Osteoblast (primary cell): ENCODE measurements around the gene CLEC16A. TPM values are rescaled to one million over a fixed set of nuclear protein-coding genes. Genes with fewer than 3 reads are reported as not detected.

ENCODE experiments used
- DNase-seq: peaks from one replicate; pipeline ENCODE4 v3.0.0; 2011; ENCODE audit warnings: low spot score, mixed read lengths; ENCODE audit not compliant: insufficient read length; ENCODE audit errors: missing footprints
- H2AFZ ChIP-seq: 2 replicates; pipeline ENCODE4 v1.6.0; 2011; ENCODE audit warnings: mild to moderate bottlenecking, low read length
- H3K27ac ChIP-seq: 2 replicates; pipeline ENCODE4 v1.5.1; 2011; ENCODE audit warnings: mild to moderate bottlenecking, low read depth, low read length, moderate library complexity
- H3K27me3 ChIP-seq: 2 replicates; pipeline ENCODE4 v1.6.0; 2012; ENCODE audit warnings: mild to moderate bottlenecking, control low read depth, inconsistent platforms, low read length, moderate library complexity; ENCODE audit not compliant: insufficient read depth
- H3K36me3 ChIP-seq: 2 replicates; pipeline ENCODE4 v1.5.1; 2011; ENCODE audit warnings: mild to moderate bottlenecking, low read length, control low read depth, moderate library complexity; ENCODE audit not compliant: insufficient read depth
- H3K4me1 ChIP-seq: 2 replicates; pipeline ENCODE4 v1.5.1; 2011; ENCODE audit warnings: mild to moderate bottlenecking, low read length, control low read depth, moderate library complexity; ENCODE audit not compliant: insufficient read depth
- H3K4me2 ChIP-seq: 2 replicates; pipeline ENCODE4 v1.6.0; 2011; ENCODE audit warnings: mild to moderate bottlenecking, low read length; ENCODE audit not compliant: insufficient read depth
- H3K4me3 ChIP-seq: fragments of 200-600 bp; sonication (generic); 3 replicates; pipeline ENCODE4 v1.5.1; 2012; ENCODE audit warnings: mild to moderate bottlenecking, low read length, inconsistent platforms; ENCODE audit not compliant: insufficient read depth
- H3K79me2 ChIP-seq: 2 replicates; pipeline ENCODE4 v1.6.0; 2012; ENCODE audit warnings: mild to moderate bottlenecking, low read length, control low read depth, inconsistent platforms; ENCODE audit not compliant: insufficient read depth
- H3K9me3 ChIP-seq: 2 replicates; pipeline ENCODE4 v1.5.1; 2011; ENCODE audit warnings: low read depth, low read length, control low read depth
- H4K20me1 ChIP-seq: 2 replicates; pipeline ENCODE4 v1.6.0; 2012; ENCODE audit warnings: mild to moderate bottlenecking, low read length, control low read depth; ENCODE audit not compliant: insufficient read depth
- CTCF ChIP-seq: IDR thresholded peaks from 2 replicates; pipeline ENCODE4 v1.5.1; 2011; ENCODE audit warnings: mild to moderate bottlenecking, low read depth, low read length, moderate library complexity; ENCODE audit errors: extremely low read depth
- total RNA-seq: library from RNA; depleted of rRNA; stranded (reverse); fragments of >200 nt; gene quantifications from 2 replicates; pipeline ENCODE4 v1.2.3, GENCODE V29; 2012

CLEC16A gene
- total RNA-seq, 1 donor: 25.7 TPM

DNA sequence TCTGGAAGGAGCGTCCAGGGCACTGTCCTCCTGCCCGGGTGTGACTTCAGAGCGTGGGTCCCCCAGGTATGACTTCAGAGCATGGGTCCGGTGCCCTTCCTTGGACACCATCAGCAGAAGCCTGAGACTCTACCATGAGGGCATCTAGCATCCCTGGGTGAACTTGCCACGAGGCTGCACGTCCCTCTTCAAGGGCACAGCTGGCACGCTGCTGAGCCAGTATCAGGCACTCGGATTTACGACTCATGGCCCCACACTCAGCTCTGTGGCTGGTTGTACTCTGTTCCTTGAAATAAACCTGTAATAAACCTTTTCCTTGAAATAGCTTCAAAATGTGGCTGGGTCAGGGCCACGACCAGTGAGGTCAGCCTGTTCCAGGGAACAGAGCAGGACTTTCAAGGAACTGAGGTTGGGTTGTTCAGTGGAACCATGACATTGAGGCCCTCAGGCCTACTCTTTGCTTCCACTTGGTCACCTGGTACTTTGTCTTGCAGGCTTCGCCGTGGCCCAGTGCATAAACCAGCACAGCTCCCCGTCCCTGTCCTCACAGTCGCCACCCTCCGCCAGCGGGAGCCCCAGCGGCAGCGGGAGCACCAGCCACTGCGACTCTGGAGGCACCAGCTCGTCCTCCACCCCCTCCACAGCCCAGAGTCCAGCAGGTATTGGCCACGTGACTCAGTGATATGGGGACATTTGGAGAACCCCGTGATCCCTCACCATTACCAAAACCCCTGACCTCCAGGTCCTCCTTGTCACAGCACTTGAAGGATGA, 221.7 kb downstream of the CLEC16A start:
- Histone ChIP-seq H3K79me2 (no peaks in the 10 kb centered on the region), H3K36me3 (peaks cover 7% of the 10 kb centered on the region), H3K4me1 (peaks cover 4% of the 10 kb centered on the region), H2AFZ (no peak overlapping the region), H3K4me3 (no peak overlapping the region), H3K9me3 (no peaks in the 10 kb centered on the region), H3K27me3 (no peaks in the 10 kb centered on the region), H4K20me1 (no peaks in the 10 kb centered on the region), H3K4me2 (no peak overlapping the region), H3K27ac (no peak overlapping the region)
- peak; percentile 29 for DNase-seq
- TF ChIP-seq CTCF: no peak

GRCh38 chr16:11167581-11167980, 223.2 kb downstream of the CLEC16A start:
- no peak for TF ChIP-seq CTCF

GRCh38 chr16:11168386-11169051, 224.2 kb downstream of the CLEC16A start:
- Histone ChIP-seq H3K4me1 (peaks cover 4% of the 10 kb centered on the region), H3K27ac (no peak overlapping the region), H3K4me2 (no peak overlapping the region), H3K79me2 (no peaks in the 10 kb centered on the region), H3K4me3 (no peak overlapping the region), H3K9me3 (no peaks in the 10 kb centered on the region), H4K20me1 (no peaks in the 10 kb centered on the region), H3K27me3 (no peaks in the 10 kb centered on the region), H3K36me3 (peaks cover 7% of the 10 kb centered on the region), H2AFZ (no peak overlapping the region)
- TF ChIP-seq CTCF: no peak
- peak; percentile 72 for DNase-seq

More at GRCh38 chr16:11167581-11167980, 223.2 kb downstream of the CLEC16A start:
- H3K36me3 ChIP-seq: peaks cover 7% of the 10 kb centered on the region
- H3K79me2 ChIP-seq: no peaks in the 10 kb centered on the region
- no peaks in the 10 kb centered on the region for H3K9me3 ChIP-seq
- H3K4me3 ChIP-seq: no peak overlapping the region
- H4K20me1 ChIP-seq: no peaks in the 10 kb centered on the region
- H3K4me1 ChIP-seq: peaks cover 4% of the 10 kb centered on the region
- H2AFZ ChIP-seq: no peak overlapping the region
- H3K27me3 ChIP-seq: no peaks in the 10 kb centered on the region
- DNase-seq: peak; percentile 27
- H3K4me2 ChIP-seq: no peak overlapping the region
- no peak overlapping the region for H3K27ac ChIP-seq

- Histone ChIP-seq H4K20me1 (no peaks in the 10 kb centered on the region), H3K27me3 (no peaks in the 10 kb centered on the region), H3K4me1 (peaks cover 4% of the 10 kb centered on the region), H3K4me3 (no peak overlapping the region), H3K27ac (no peak overlapping the region), H3K9me3 (no peaks in the 10 kb centered on the region), H3K79me2 (no peaks in the 10 kb centered on the region), H2AFZ (no peak overlapping the region), H3K36me3 (peaks cover 7% of the 10 kb centered on the region), H3K4me2 (no peak overlapping the region)
- TF ChIP-seq CTCF: no peak
- DNase-seq: peak; percentile 62
Measured at GRCh38 chr16:11169641-11170040, 225.3 kb downstream of the CLEC16A start.
